GM21367 (cell line): ENCODE results near the gene FTO.

ENCODE experiments used
- ATAC-seq: cut with Tn5 transposase; IDR thresholded peaks from one replicate; pipeline ENCODE4 v1.9.1; 2021; ENCODE audit not compliant: unreplicated experiment

The FTO gene

DNA sequence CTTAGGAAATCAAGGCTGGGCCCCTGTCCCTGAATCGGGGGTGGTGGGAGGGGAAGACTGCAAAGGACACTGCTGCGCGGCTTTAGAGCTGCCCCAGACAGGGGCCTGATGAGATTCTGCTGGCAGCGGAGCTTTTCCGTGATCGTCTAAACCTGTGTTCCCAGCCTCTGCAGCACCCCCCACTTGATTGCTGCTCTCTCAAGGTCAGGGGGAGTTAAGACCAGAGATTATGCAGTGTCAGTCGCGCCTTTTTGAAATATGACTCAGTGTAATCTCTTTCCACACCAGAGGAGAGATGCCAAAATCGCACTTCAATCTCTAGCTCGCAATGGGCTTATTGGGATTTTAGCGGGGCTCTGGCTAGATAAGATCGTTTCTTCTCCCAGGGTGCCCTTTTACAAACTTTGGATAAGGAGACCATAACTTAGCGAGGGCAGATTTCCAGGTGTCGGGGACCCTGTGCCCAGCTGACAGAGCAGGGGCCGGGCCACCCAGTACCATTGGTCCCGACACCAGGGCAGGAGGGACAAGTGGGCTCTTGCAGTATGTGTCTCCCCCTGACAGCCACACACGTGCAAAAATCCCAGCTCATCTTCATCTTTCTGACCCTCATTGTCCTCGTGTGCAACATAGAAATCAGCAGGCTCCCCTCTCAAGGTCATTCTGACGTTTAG lies 495.7 kb downstream of the FTO start:
- no peak for ATAC-seq

DNA sequence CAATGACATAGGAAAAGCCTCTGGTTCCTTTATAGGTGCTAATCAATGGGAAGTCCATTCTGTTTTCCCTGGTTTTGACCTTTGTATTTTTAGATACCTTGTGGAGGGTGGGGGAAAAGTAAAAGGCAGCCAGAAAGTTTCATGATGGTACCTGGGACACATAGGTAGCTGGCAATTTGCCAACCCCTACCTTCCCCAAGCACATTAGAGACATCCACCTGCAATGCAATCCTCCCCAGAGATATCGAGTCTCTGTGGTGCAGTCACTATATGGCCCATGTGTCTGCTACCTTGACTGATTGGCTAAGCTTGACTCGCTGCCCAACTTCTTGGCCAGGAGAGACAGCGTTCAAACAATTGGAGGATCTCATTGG lies 496.2 kb downstream of the FTO start:
- no peak for ATAC-seq

DNA sequence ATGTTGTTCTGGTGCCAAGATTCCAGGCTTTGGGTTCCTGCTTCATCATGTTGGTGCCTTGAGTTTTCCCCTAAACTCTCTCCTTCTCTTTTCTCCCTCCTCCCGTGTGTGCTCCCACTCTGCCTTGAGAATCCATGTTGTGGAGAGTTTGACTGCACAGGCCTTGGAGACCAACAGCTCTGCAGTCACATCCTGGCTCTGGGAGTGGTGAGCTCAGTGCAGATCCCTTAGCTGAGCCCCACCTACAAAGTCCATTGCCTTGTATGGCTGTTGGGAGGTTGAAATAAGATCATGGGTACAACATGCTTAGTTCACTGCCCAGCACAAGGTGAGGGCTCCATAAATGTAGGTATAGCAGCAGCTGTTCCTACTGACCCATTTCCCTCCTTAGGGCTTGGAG lies 496.8 kb downstream of the FTO start:
- no peak for ATAC-seq

DNA sequence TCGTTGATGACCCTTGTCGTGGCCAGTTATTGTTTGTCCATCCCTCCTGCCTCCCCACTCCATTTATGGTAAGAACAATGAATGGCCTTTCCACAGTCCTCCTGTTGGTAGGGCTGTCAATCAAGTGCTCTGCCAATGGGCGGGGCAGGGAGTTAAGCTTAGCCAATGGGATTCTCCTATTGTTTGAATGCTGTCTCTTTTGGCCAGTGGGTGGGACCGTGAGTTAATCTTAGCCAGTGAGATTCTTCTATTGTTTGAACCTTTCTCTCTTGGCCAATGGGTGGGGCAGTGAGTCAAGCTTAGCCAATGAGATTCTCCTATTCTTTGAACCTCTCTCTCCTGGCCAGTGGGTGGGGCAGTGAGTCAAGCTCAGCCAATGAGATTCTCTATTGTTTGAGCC lies 497.2 kb downstream of the FTO start:
- ATAC-seq: no peak
